AG20443 (cell line): ENCODE measurements around the gene SERPINB8.

Experiments used
- DNase-seq: peaks from one replicate; pipeline ENCODE4 v3.0.0; 2012; ENCODE audit warnings: low spot score, mixed read lengths

The SERPINB8 gene

GRCh38 chr18:63964908-63965307, 5.0 kb upstream of the SERPINB8 start:
- no peak for DNase-seq

DNA sequence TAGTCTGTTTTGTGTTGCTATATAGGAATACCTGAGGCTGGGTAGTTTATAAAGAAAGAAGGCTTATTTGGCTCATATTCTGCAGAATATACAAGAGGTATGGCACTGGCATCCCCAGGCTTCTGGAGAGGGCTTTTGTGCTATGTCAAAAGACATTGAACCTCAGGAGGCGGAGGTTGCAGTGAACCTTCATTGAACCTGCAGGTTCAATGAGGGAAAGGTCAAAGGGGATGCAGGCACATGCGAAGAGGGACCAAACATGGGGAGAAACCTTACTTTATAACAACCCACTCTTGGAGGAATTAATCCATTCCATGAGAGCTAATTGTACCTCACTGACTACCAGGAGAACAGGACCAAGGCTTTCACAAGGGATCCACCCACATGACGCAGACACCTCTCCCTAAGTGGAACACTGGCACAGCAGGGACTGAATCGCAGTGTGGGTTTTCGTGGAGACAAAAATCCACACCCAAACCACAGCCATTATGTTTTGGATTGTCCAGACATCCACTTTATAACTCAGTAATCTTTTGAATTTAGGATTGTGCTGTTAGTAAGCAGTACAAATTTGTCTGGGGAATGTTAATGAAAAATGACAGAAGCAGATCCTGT, 4.1 kb upstream of the SERPINB8 start:
- no peak for DNase-seq

DNA sequence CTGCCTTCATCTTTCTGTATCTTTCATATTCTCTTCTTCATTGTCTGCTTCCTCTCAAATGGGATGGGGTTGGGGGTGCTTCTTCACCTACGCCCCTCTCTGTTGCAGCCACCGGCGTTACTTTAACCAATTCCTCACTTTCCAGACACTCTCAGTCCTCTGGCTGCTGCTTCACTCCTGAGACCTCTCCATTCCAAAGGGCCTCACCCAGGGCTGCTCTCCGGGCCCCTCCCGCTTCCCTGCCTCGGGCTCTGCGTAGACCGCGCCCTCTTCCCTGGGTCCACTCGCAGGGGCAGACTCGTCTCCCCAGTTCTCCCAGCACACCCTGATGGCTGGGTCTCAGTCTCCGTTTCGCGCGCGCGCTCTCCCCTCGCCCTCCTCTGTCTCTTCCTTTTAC, 926 bp downstream of the SERPINB8 start:
- peak; percentile 80 for DNase-seq

DNA sequence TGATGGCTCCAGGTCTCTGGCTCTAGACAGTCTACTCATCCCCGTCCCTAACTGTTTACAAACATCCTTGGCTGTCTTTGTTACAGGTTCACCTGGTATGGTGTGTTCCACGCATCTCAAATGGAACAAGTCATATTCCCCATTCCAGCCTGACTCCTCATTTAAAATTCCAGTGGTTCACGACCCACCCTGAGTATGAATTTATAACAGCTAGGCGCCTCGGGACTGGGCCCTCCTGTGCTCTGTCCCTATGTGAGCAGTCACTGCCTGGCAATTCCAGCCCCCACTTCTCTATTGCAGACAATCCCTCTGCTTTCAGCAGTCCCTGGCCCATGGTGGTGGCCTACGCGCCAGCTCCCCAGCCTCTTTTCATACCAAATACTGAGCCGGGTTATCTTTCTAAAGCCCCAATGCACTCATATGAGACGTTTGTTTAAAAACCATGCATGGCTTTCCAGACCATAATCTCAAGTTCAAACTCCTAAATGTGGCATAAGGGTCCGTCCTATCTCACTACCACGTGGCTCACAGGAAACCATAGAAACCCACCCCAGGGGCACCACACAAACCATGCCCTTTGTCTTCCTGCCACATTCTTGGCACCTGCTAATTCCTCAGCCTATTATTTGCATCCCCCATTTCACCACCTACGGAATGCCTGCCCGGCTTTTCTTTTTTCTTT, 1.6 kb downstream of the SERPINB8 start:
- DNase-seq, result no peak

DNA sequence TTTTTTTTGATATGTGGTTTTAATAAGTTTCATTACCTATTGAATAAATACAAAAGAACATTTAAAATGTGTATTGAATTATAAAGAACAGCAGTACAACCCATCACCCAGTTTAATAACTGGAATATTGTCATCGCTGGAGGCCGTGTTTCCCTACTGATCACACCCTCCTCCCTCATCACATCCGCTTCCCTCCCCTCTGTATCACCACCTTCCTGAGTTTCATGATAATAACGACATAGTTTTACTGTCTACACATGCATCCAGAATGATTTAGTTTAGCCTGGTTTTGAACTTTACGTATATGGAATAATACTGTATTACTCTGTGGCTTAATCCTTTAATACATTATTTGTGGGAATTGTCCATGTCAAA, 2.1 kb downstream of the SERPINB8 start:
- no peak for DNase-seq

- DNase-seq, result peak; percentile 25
These were observed 5.1 kb downstream of the SERPINB8 start for GRCh38 chr18:63974991-63975390.

DNA sequence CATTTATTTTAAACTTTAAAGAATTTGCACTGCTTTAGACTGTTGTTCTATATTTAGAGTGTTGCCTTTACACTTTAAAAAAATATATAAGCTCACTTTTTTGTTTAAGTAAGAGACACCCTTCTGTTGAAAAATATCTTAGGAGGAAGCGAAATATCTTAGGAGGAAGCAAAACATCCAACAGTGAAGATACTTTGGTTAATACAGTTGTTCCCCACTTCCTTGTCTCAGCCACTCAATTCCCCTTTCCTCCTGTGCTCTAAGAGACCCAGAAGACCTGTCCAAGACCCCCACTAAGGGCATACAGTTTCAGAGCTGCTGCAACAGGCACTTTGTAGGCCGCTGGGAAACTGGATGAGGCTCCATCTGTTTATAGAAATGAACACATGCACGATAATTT, 5.7 kb downstream of the SERPINB8 start:
- no peak for DNase-seq

GRCh38 chr18:63977040-63977439, 7.2 kb downstream of the SERPINB8 start:
- no peak for DNase-seq

GRCh38 chr18:63979409-63979920, 9.6 kb downstream of the SERPINB8 start:
- DNase-seq, result peak; percentile 79

- DNase-seq, result peak; percentile 30
These were observed 10.1 kb downstream of the SERPINB8 start for GRCh38 chr18:63980027-63980426.

DNA sequence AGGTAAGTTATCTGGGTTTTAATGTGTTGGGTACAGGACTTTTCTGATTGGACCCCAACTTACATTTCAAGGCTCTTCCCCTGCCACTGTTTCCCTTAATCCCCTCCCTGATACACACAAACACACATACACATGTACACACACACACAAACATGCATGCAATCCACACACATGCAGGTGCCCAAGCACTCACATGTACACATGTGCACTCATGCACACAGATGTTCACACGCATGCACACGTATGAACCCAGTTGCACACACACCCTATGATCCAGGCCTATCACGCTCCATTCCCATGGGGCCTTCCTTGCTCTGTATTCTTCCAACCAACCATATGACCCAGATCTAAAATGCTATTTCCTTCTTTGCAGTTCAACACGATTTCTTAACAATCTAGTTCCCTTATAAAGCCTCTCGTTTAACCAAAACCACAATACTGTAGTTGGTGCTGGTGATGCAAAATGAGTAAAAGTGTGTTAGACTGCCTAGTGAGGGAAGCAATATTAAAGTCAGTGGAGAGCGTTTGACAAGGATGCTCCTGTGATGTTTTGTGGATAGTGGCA, 11.1 kb downstream of the SERPINB8 start:
- DNase-seq, result no peak

GRCh38 chr18:63981719-63982118, 11.8 kb downstream of the SERPINB8 start:
- no peak for DNase-seq

GRCh38 chr18:63982361-63982760, 12.5 kb downstream of the SERPINB8 start:
- no peak for DNase-seq

DNA sequence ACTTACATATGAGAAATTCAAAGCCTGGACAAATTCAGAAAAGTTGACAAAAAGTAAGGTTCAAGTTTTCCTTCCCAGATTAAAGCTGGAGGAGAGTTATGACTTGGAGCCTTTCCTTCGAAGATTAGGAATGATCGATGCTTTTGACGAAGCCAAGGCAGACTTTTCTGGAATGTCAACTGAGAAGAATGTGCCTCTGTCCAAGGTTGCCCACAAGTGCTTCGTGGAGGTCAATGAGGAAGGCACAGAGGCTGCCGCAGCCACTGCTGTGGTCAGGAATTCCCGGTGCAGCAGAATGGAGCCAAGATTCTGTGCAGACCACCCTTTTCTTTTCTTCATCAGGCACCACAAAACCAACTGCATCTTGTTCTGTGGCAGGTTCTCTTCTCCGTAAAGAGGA, 17.0 kb downstream of the SERPINB8 start:
- no peak for DNase-seq

GRCh38 chr18:63987743-63988142, 17.9 kb downstream of the SERPINB8 start:
- no peak for DNase-seq

- no peak for DNase-seq
These were observed 22.9 kb downstream of the SERPINB8 start for GRCh38 chr18:63992751-63993150.

- DNase-seq, result peak; percentile 85
These were observed 25.0 kb downstream of the SERPINB8 start for GRCh38 chr18:63994783-63995399.

DNA sequence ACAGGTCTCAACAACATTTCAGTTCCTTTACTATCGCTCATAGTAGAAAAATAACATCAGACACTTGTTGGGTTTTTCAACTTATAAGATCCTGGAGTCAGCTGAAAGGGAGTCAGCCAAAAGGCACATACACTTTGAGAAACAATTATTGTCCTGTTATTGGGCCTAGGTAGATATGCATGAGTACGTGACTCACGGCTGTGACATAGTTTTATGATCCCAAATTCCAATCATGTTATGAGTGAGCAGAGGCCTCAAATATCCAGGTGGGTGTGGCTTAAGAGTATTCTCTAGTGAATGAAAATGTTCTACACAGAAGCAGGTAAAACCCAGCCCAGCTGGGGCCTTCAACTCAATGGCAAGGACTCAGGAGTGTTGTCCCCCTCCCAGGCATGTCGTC, 27.2 kb downstream of the SERPINB8 start:
- DNase-seq, result no peak

DNA sequence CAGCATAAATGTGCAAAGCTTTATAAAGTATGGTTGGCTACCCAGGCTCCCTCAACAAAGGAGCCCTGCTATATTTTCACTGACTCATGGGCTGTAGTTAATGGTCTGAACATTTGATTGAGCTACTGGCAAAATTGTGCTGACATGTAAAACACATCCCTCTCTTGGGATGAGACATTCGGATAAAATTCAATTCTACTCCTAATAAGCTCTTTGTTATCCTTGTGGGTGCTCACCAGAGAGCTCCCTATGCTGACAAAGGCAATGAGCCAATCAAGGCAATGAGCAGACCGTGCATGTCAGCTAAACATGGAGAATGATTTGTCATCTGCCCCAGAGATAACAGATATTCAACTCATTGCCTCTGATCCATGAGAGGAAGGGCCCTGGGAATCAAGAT, 27.7 kb downstream of the SERPINB8 start:
- no peak for DNase-seq

DNA sequence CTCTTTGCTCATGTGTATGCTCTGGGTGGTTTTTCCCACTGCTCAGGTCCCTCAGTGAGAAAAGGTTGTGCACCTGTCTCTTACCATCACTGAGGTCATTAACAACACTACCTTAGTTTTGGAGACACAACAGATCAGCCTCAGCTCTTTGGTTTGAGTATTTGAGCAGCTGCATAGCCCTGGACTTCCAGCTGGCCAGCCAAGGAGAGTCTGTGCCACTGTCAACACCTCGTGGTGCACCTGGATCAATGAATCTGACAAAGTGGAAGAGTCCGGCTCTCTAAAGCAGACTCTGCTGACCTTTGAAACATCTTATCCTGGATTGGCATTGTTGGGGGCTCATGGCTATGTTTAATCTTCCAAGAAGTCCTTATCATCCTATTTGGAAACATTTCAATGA, 30.0 kb downstream of the SERPINB8 start:
- no peak for DNase-seq

DNA sequence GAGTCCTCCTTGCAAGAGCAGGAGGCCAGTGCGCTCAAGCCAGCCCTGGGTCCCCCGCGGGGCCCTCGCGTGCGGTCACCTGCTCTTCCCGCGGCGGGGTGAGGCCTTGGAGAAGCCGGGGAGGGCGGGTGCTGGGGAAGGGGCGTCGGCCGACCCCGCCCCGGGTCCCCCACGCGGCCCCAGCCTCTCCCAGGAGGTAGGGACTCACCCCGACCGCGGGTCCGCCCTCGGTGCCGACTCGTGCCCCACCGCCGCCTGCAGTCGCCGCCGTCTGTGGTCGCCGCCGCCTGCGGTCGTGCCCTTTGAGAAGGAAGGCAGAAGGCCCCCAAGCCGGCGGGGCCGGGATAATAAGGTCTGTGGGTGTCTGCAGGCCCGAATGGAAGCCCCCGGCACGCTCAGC, 32.7 kb downstream of the SERPINB8 start:
- DNase-seq, result no peak

GRCh38 chr18:64009305-64009704, 39.4 kb downstream of the SERPINB8 start:
- DNase-seq, result no peak

GRCh38 chr18:64011513-64011912, 41.6 kb downstream of the SERPINB8 start:
- DNase-seq, result no peak
